Kidney (tissue), 14 donors: ENCODE measurements around the gene BMP10. TPM values are rescaled to one million over a fixed set of nuclear protein-coding genes. Genes with fewer than 3 reads are reported as not detected.

ENCODE experiments used
- DNase-seq, 5 donors: peaks; one replicate each; pipeline ENCODE4 v3.0.0-alpha.2; 2013 to 2020
- FAIRE-seq: peaks from 2 replicates; lab custom pipeline; 2012; peaks lifted over from hg19 to GRCh38; lab: Jason Lieb, UNC
- H3K27ac ChIP-seq, 2 donors: one replicate each; pipeline ENCODE4 v1.7.0; 2013; ENCODE audit warnings: low read depth in 2 of 2, low read length in 2 of 2, inconsistent platforms in 1 of 2
- H3K27me3 ChIP-seq: one replicate; pipeline ENCODE4 v1.7.1; 2013; ENCODE audit warnings: low read length, inconsistent platforms; ENCODE audit not compliant: control insufficient read depth, insufficient read depth
- H3K36me3 ChIP-seq, 3 donors: one replicate each; pipeline versions ENCODE4 v1.7.0 to v1.7.1; 2013; ENCODE audit warnings: low read length in 3 of 3, control low read depth in 1 of 3, inconsistent platforms in 1 of 3; ENCODE audit not compliant: insufficient read depth in 3 of 3, control insufficient read depth in 2 of 3
- H3K4me1 ChIP-seq, 3 donors: one replicate each; pipeline versions ENCODE4 v1.7.0 to v1.7.1; 2013; ENCODE audit warnings: low read length in 3 of 3, inconsistent platforms in 1 of 3, low read depth in 1 of 3; ENCODE audit not compliant: control insufficient read depth in 2 of 3, insufficient read depth in 2 of 3
- H3K4me3 ChIP-seq, 3 donors: one replicate each; pipeline versions ENCODE4 v1.7.0 to v1.8.1; 2013; ENCODE audit warnings: low read length in 3 of 3, control low read depth in 1 of 3, inconsistent platforms in 1 of 3
- H3K9ac ChIP-seq, 3 donors: one replicate each; pipeline versions ENCODE4 v1.7.0 to v1.7.1; 2013; ENCODE audit warnings: low read length in 3 of 3, control low read depth in 1 of 3, inconsistent platforms in 1 of 3
- H3K9me3 ChIP-seq, 3 donors: one replicate each; pipeline versions ENCODE4 v1.7.0 to v1.7.1; 2013; ENCODE audit warnings: low read length in 3 of 3, control low read depth in 1 of 3, inconsistent platforms in 1 of 3; ENCODE audit not compliant: control insufficient read depth in 2 of 3, insufficient read depth in 1 of 3
- CTCF ChIP-seq: IDR thresholded peaks from 3 replicates; pipeline ENCODE4 v1.5.1; 2012; ENCODE audit warnings: mild to moderate bottlenecking, moderate library complexity, borderline replicate concordance; ENCODE audit not compliant: insufficient read depth; ENCODE audit errors: extremely low read depth
- intact Hi-C: fragments of 100-400 bp; cut with DNase I; formaldehyde crosslinking; loops from one replicate; pipeline ENCODE4 v1.11.1; 2022
- polyA plus RNA-seq: library from polyadenylated mRNA; stranded (reverse); fragments of 350-450 nt; fragmentation: Illumina TruSeq; extraction: RNeasy Lipid Tissue Mini Kit (QIAGEN cat#74804); gene quantifications from one replicate; pipeline ENCODE4 v1.2.3, GENCODE V29; 2014; ENCODE audit warnings: low read depth, low replicate concordance; ENCODE audit not compliant: insufficient read depth
- total RNA-seq: library from RNA; stranded (reverse); fragmentation: NEBNext Ultra II Directional; extraction: Animal tissue kit (Norgen Biotek cat#: 25700); gene quantifications from one replicate; pipeline ENCODE4 v1.2.1, GENCODE V29; 2021
- donor health status: control.
- donor health status: control.
- donor health status: control.
- donor health status: control.
- donor health status: control.
- donor health status: DM: yes; HTN: yes; CAD: no.
- donor health status: Normal renal cell carcinoma (clear cell type).

BMP10 gene
- total and polyA plus RNA-seq, 2 donors from 2014 or later, result not detected

GRCh38 chr2:68913359-68913758, 42.2 kb upstream of the BMP10 start:
- H3K4me3 ChIP-seq, result no peak overlapping the region
- intact Hi-C loops, result loop anchor here (10.0 kb wide), 1 partner anchor 169 kb away; no protein-coding TSS in a partner anchor
- DNase-seq (no peak), FAIRE-seq (no peak)
- H3K9me3 ChIP-seq, result no peaks in the 10 kb centered on the region
- no peaks in the 10 kb centered on the region for H3K36me3 ChIP-seq
- no peak overlapping the region for H3K27ac ChIP-seq
- H3K27me3 ChIP-seq, result no peaks in the 10 kb centered on the region
- TF ChIP-seq CTCF, result no peak
- H3K4me1 ChIP-seq, result peaks cover 0 to 3% (median 0%) of the 10 kb centered on the region in 3 donors
- H3K9ac ChIP-seq, result no peak overlapping the region

- Histone ChIP-seq H3K4me3 (no peak overlapping the region), H3K9me3 (no peaks in the 10 kb centered on the region), H3K27ac (no peak overlapping the region), H3K4me1 (peaks cover 0 to 3% (median 0%) of the 10 kb centered on the region in 3 donors), H3K9ac (no peak overlapping the region), H3K36me3 (no peaks in the 10 kb centered on the region), H3K27me3 (no peaks in the 10 kb centered on the region)
- DNase-seq, result no peak
- no peak for FAIRE-seq
- no peak for TF ChIP-seq CTCF
- intact Hi-C loops, result loop anchor here (10.0 kb wide), 1 partner anchor 168 kb away; no protein-coding TSS in a partner anchor
Measured at GRCh38 chr2:68912732-68913131, 41.5 kb upstream of the BMP10 start.

- Histone ChIP-seq H3K27ac (no peak overlapping the region), H3K36me3 (no peaks in the 10 kb centered on the region), H3K27me3 (no peaks in the 10 kb centered on the region), H3K9me3 (no peaks in the 10 kb centered on the region), H3K4me3 (no peak overlapping the region), H3K4me1 (peaks cover 0 to 3% (median 0%) of the 10 kb centered on the region in 3 donors), H3K9ac (no peak overlapping the region)
- no peak for TF ChIP-seq CTCF
- FAIRE-seq (no peak), DNase-seq (no peak)
- intact Hi-C loops, result loop anchor here (10.0 kb wide), 1 partner anchor 167 kb away; no protein-coding TSS in a partner anchor
Measured at GRCh38 chr2:68912111-68912510, 40.9 kb upstream of the BMP10 start.

- no peak overlapping the region for H3K9ac ChIP-seq
- DNase-seq (no peak), FAIRE-seq (no peak)
- H3K9me3 ChIP-seq, result no peaks in the 10 kb centered on the region
- no peaks in the 10 kb centered on the region for H3K27me3 ChIP-seq
- H3K27ac ChIP-seq, result no peak overlapping the region
- TF ChIP-seq CTCF, result no peak
- H3K4me1 ChIP-seq, result peaks cover 0 to 3% (median 0%) of the 10 kb centered on the region in 3 donors
- intact Hi-C loops, result loop anchor here (10.0 kb wide), 1 partner anchor 167 kb away; no protein-coding TSS in a partner anchor
- no peak overlapping the region for H3K4me3 ChIP-seq
- H3K36me3 ChIP-seq, result no peaks in the 10 kb centered on the region
Measured at GRCh38 chr2:68911709-68912108, 40.5 kb upstream of the BMP10 start.
